A673 (cell line): Measurements from ENCODE around the gene NAT16. TPM values are rescaled to one million over a fixed set of nuclear protein-coding genes. Genes with fewer than 3 reads are reported as not detected.
A peak's percentile ranks its signal among the peaks of the same experiment; 100 is the strongest.

Source experiments
- BruUV-seq: library from RNA; stranded (reverse); fragments of 400-500 nt; replicated peaks from 2 replicates; lab custom pipeline; 2021; lab: Mats Ljungman, UMichigan
- CTCF ChIA-PET: fragments of 300-600 bp; sonication (Branson Sonifier 250); formaldehyde crosslinking; loops from one replicate; lab custom pipeline; 2022; ENCODE audit warnings: antibody characterized with exemption; lab: Charles Lee
- POLR2A ChIA-PET: fragments of 300-600 bp; sonication (Branson Sonifier 250); formaldehyde crosslinking; loops from one replicate; lab custom pipeline; 2022; ENCODE audit warnings: antibody characterized with exemption; ENCODE audit not compliant: low non-redundant PET; lab: Charles Lee
- DNase-seq: peaks from one replicate; pipeline ENCODE4 v3.0.0-alpha.2; 2015; ENCODE audit warnings: low spot score
- H3K27ac ChIP-seq: fragments of 200-600 bp; sonication (generic); 2 replicates; pipeline ENCODE4 v1.5.1; 2016; ENCODE audit warnings: mixed run types, low read depth, mild to moderate bottlenecking, mixed read lengths, antibody characterized with exemption, low read length; ENCODE audit not compliant: poor library complexity, severe bottlenecking
- H3K27me3 ChIP-seq: fragments of 200-600 bp; sonication (generic); replicated peaks from 2 replicates; pipeline ENCODE4 v1.6.1; 2017; ENCODE audit warnings: mixed run types, low read depth, mild to moderate bottlenecking, mixed read lengths, antibody characterized with exemption, low read length; ENCODE audit not compliant: insufficient read depth, poor library complexity
- H3K36me3 ChIP-seq: fragments of 200-600 bp; sonication (generic); 2 replicates; pipeline ENCODE4 v1.6.1; 2016; ENCODE audit warnings: mixed run types, mild to moderate bottlenecking, mixed read lengths, antibody characterized with exemption, low read length; ENCODE audit not compliant: insufficient read depth, poor library complexity, severe bottlenecking
- H3K4me1 ChIP-seq: fragments of 200-600 bp; sonication (generic); 2 replicates; pipeline ENCODE4 v1.6.1; 2017; ENCODE audit warnings: mixed run types, mild to moderate bottlenecking, mixed read lengths, antibody characterized with exemption, low read length; ENCODE audit not compliant: insufficient read depth, poor library complexity, severe bottlenecking
- H3K4me3 ChIP-seq: fragments of 200-600 bp; sonication (generic); 2 replicates; pipeline ENCODE4 v1.5.1; 2016; ENCODE audit warnings: low read depth, mixed run types, mild to moderate bottlenecking, mixed read lengths, low read length; ENCODE audit not compliant: poor library complexity, severe bottlenecking
- H3K9me3 ChIP-seq: fragments of 200-600 bp; sonication (generic); 2 replicates; pipeline ENCODE4 v1.6.1; 2016; ENCODE audit warnings: mixed run types, low read depth, mild to moderate bottlenecking, mixed read lengths, antibody characterized with exemption, low read length; ENCODE audit not compliant: poor library complexity, severe bottlenecking
- CTCF ChIP-seq: fragments of 300-800, 200-600 bp; sonication (generic); conservative IDR thresholded peaks from 2 replicates; pipeline ENCODE4 v1.5.1; 2017; ENCODE audit warnings: low read depth, mild to moderate bottlenecking, antibody characterized with exemption, low read length, moderate library complexity, mixed read lengths
- EZH2 ChIP-seq: fragments of 200-600 bp; sonication (generic); IDR thresholded peaks from 2 replicates; pipeline ENCODE4 v1.6.1; 2017; ENCODE audit warnings: borderline replicate concordance, low read depth, mild to moderate bottlenecking, mixed read lengths, antibody characterized with exemption, low read length; ENCODE audit not compliant: poor library complexity, severe bottlenecking
- intact Hi-C: fragments of 100-400 bp; cut with micrococcal nuclease; formaldehyde crosslinking; loops from one replicate; pipeline ENCODE4 v1.10.0; 2022; ENCODE audit not compliant: unreplicated experiment
- total RNA-seq: library from RNA; stranded (reverse); gene quantifications from 2 replicates; pipeline ENCODE4 v1.2.3, GENCODE V29; 2021

NAT16 gene
- total RNA-seq, 1 experiment from 2014 or later, result not detected

- ChIA-PET CTCF (no interaction called here), POLR2A (interaction anchor here (0.6 kb wide), 1 partner anchor 50 kb away, joined by 8 read pairs; no protein-coding TSS in a partner anchor)
- intact Hi-C loops, result no loop called here
- H3K4me1 ChIP-seq, result peaks cover 23% of the 10 kb centered on the region
- no peak overlapping the region for H3K4me3 ChIP-seq
- no peak for DNase-seq
- no peak overlapping the region for H3K27ac ChIP-seq
- no peak for TF ChIP-seq EZH2
- no peak for TF ChIP-seq CTCF
- H3K36me3 ChIP-seq, result no peaks in the 10 kb centered on the region
- no peaks in the 10 kb centered on the region for H3K9me3 ChIP-seq
- H3K27me3 ChIP-seq, result no peaks in the 10 kb centered on the region
- no TSS peak for BruUV-seq
These were observed 39.8 kb downstream of the NAT16 start for GRCh38 chr7:101140339-101140699.

- peak overlapping the region; percentile 20 for H3K4me3 ChIP-seq
- peak; percentile 97 for DNase-seq
- peak overlapping the region; percentile 70 for H3K27ac ChIP-seq
- H3K9me3 ChIP-seq, result no peaks in the 10 kb centered on the region
- TF ChIP-seq EZH2, result no peak
- peak; percentile 93 for TF ChIP-seq CTCF
- peaks cover 43% of the 10 kb centered on the region for H3K4me1 ChIP-seq
- no peaks in the 10 kb centered on the region for H3K27me3 ChIP-seq
- BruUV-seq, result no TSS peak
- ChIA-PET POLR2A (interaction anchor here (0.6 kb wide), 1 partner anchor 17 kb away, joined by 6 read pairs; no protein-coding TSS in a partner anchor), CTCF (interaction anchor here (1.0 kb wide), 1 partner anchor 53 kb away, joined by 3 read pairs; the partner anchor contains the start of gene TRIM56)
- H3K36me3 ChIP-seq, result no peaks in the 10 kb centered on the region
- intact Hi-C loops, result loop anchor here (10.0 kb wide), 1 partner anchor 54 kb away; the partner anchor contains the start of gene TRIM56
These were observed 41.8 kb downstream of the NAT16 start for GRCh38 chr7:101138213-101138870.

GRCh38 chr7:101137651-101138212 lies 42.4 kb downstream of the NAT16 start:
- no TSS peak for BruUV-seq
- Histone ChIP-seq H3K9me3 (no peaks in the 10 kb centered on the region), H3K36me3 (no peaks in the 10 kb centered on the region), H3K4me1 (peaks cover 45% of the 10 kb centered on the region), H3K4me3 (no peak overlapping the region), H3K27me3 (no peaks in the 10 kb centered on the region), H3K27ac (peak overlapping the region; percentile 70)
- POLR2A ChIA-PET, result no interaction called here
- CTCF ChIA-PET, result interaction anchor here (0.5 kb wide), 1 partner anchor 261 kb away, joined by 6 read pairs; no protein-coding TSS in a partner anchor
- TF ChIP-seq EZH2, result no peak
- no peak for DNase-seq
- intact Hi-C loops, result loop anchor here (10.0 kb wide), 1 partner anchor 53 kb away; the partner anchor contains the start of gene TRIM56
